Muscle layer of colon (tissue), 2 donors: ENCODE data around the gene SAMD8.
"Not testable (repeated sequence)": the region's sequence is repeated elsewhere in the genome, so short reads cannot be mapped to it uniquely, and the experiment has no call there.

Source experiments
- H3K27ac ChIP-seq: one replicate; pipeline ENCODE4 v1.7.0; 2013; ENCODE audit warnings: low read depth, mild to moderate bottlenecking, low read length, moderate library complexity
- H3K27me3 ChIP-seq, 2 donors: one replicate each; pipeline ENCODE4 v1.7.0; 2013; ENCODE audit warnings: low read length in 2 of 2, mild to moderate bottlenecking in 2 of 2; ENCODE audit not compliant: insufficient read depth in 2 of 2, control insufficient read depth in 1 of 2
- H3K36me3 ChIP-seq: one replicate; pipeline ENCODE4 v1.7.0; 2013; ENCODE audit warnings: mild to moderate bottlenecking, low read length; ENCODE audit not compliant: insufficient read depth
- H3K4me1 ChIP-seq: one replicate; pipeline ENCODE4 v1.7.0; 2013; ENCODE audit warnings: mild to moderate bottlenecking, low read length; ENCODE audit not compliant: insufficient read depth
- H3K4me3 ChIP-seq, 2 donors: one replicate each; pipeline ENCODE4 v1.7.0; 2013; ENCODE audit warnings: low read length in 2 of 2, low read depth in 1 of 2, mild to moderate bottlenecking in 1 of 2, moderate library complexity in 1 of 2
- H3K9ac ChIP-seq: one replicate; pipeline ENCODE4 v1.7.0; 2013; ENCODE audit warnings: low read length
- H3K9me3 ChIP-seq: one replicate; pipeline ENCODE4 v1.7.0; 2013; ENCODE audit warnings: mild to moderate bottlenecking, low read length
- donor health status: abdominal sarcoma.
- donor health status: Adenocarcinoma of cecum.

Gene SAMD8

GRCh38 chr10:75111907-75112679 is 637 bp downstream of the SAMD8 start:
- Histone ChIP-seq H3K4me1 (peaks cover 31% of the 10 kb centered on the region), H3K27me3 (no peaks in the 10 kb centered on the region), H3K9me3 (no peaks in the 10 kb centered on the region)

GRCh38 chr10:75115137-75115536 is 3.7 kb downstream of the SAMD8 start:
- Histone ChIP-seq H3K27ac (no peak overlapping the region), H3K9me3 (no peaks in the 10 kb centered on the region), H3K9ac (no peak overlapping the region), H3K4me1 (peaks cover 36% of the 10 kb centered on the region), H3K36me3 (no peaks in the 10 kb centered on the region), H3K4me3 (no peak overlapping the region), H3K27me3 (no peaks in the 10 kb centered on the region)

More at GRCh38 chr10:75111907-75112679, 637 bp downstream of the SAMD8 start:
- Histone ChIP-seq H3K36me3 (no peaks in the 10 kb centered on the region), H3K9ac (peak overlapping the region; percentile 95), H3K27ac (peak overlapping the region; percentile 100), H3K4me3 (peak overlapping the region; percentile 96)

GRCh38 chr10:75116941-75117775 is 5.7 kb downstream of the SAMD8 start:
- not testable (repeated sequence) for H3K36me3 ChIP-seq, H3K9ac ChIP-seq, H3K9me3 ChIP-seq, H3K27ac ChIP-seq, H3K27me3 ChIP-seq, H3K4me3 ChIP-seq
- peaks cover 37% of the 10 kb centered on the region for H3K4me1 ChIP-seq

GRCh38 chr10:75117995-75118394 is 6.5 kb downstream of the SAMD8 start:
- no peaks in the 10 kb centered on the region for H3K9me3 ChIP-seq
- H3K27ac ChIP-seq, result no peak overlapping the region

GRCh38 chr10:75119444-75120066 is 8.1 kb downstream of the SAMD8 start:
- H3K9me3 ChIP-seq, H3K27me3 ChIP-seq: not testable (repeated sequence)
- peaks cover 23% of the 10 kb centered on the region for H3K4me1 ChIP-seq

More at GRCh38 chr10:75117995-75118394, 6.5 kb downstream of the SAMD8 start:
- Histone ChIP-seq H3K4me1 (peaks cover 32% of the 10 kb centered on the region), H3K9ac (no peak overlapping the region), H3K4me3 (no peak overlapping the region), H3K36me3 (no peaks in the 10 kb centered on the region), H3K27me3 (no peaks in the 10 kb centered on the region)

GRCh38 chr10:75121322-75121721 is 9.9 kb downstream of the SAMD8 start:
- H3K4me1 ChIP-seq, result peaks cover 14% of the 10 kb centered on the region

More at GRCh38 chr10:75119444-75120066, 8.1 kb downstream of the SAMD8 start:
- not testable (repeated sequence) for H3K9ac ChIP-seq, H3K4me3 ChIP-seq, H3K36me3 ChIP-seq, H3K27ac ChIP-seq

GRCh38 chr10:75122505-75122904 is 11.0 kb downstream of the SAMD8 start:
- Histone ChIP-seq H3K9me3 (no peaks in the 10 kb centered on the region), H3K4me1 (peaks cover 16% of the 10 kb centered on the region), H3K36me3 (peaks cover 4% of the 10 kb centered on the region), H3K9ac (no peak overlapping the region), H3K27me3 (no peaks in the 10 kb centered on the region), H3K27ac (no peak overlapping the region), H3K4me3 (no peak overlapping the region)

More at GRCh38 chr10:75121322-75121721, 9.9 kb downstream of the SAMD8 start:
- Histone ChIP-seq H3K9me3 (no peaks in the 10 kb centered on the region), H3K4me3 (no peak overlapping the region), H3K9ac (no peak overlapping the region), H3K27me3 (no peaks in the 10 kb centered on the region), H3K36me3 (peaks cover 4% of the 10 kb centered on the region), H3K27ac (no peak overlapping the region)

- H3K36me3 ChIP-seq, result peaks cover 4% of the 10 kb centered on the region
- no peak overlapping the region for H3K9ac ChIP-seq
- no peak overlapping the region for H3K27ac ChIP-seq
- peaks cover 13% of the 10 kb centered on the region for H3K4me1 ChIP-seq
- H3K4me3 ChIP-seq, result no peak overlapping the region
- H3K27me3 ChIP-seq, result no peaks in the 10 kb centered on the region
- H3K9me3 ChIP-seq, result no peaks in the 10 kb centered on the region
These were observed 11.7 kb downstream of the SAMD8 start for GRCh38 chr10:75123088-75123682.

GRCh38 chr10:75126277-75126676 is 14.8 kb downstream of the SAMD8 start:
- Histone ChIP-seq H3K27me3 (no peaks in the 10 kb centered on the region), H3K4me1 (peaks cover 11% of the 10 kb centered on the region), H3K4me3 (no peak overlapping the region), H3K9me3 (no peaks in the 10 kb centered on the region), H3K36me3 (peaks cover 4% of the 10 kb centered on the region), H3K27ac (no peak overlapping the region), H3K9ac (no peak overlapping the region)

- no peaks in the 10 kb centered on the region for H3K27me3 ChIP-seq
- H3K36me3 ChIP-seq, result peaks cover 4% of the 10 kb centered on the region
- no peak overlapping the region for H3K27ac ChIP-seq
- H3K9ac ChIP-seq, result no peak overlapping the region
- no peaks in the 10 kb centered on the region for H3K9me3 ChIP-seq
- peaks cover 8% of the 10 kb centered on the region for H3K4me1 ChIP-seq
- no peak overlapping the region for H3K4me3 ChIP-seq
These were observed 16.0 kb downstream of the SAMD8 start for GRCh38 chr10:75127471-75127870.

- not testable (repeated sequence) for H3K9ac ChIP-seq, H3K36me3 ChIP-seq, H3K9me3 ChIP-seq, H3K4me1 ChIP-seq, H3K27ac ChIP-seq, H3K4me3 ChIP-seq, H3K27me3 ChIP-seq
These were observed 17.5 kb downstream of the SAMD8 start for GRCh38 chr10:75128985-75129384.
